Heart right ventricle (tissue), 16 donors: Measurements from ENCODE around the gene TPRG1. TPM values are rescaled to one million over a fixed set of nuclear protein-coding genes. Genes with fewer than 3 reads are reported as not detected.

Experiments used
- ATAC-seq, 8 donors: fragments of 200-7000 bp; cut with Tn5 transposase; one replicate each; pipeline ENCODE4 v1.9.1; 2020; ENCODE audit warnings: mild to moderate bottlenecking in 8 of 8, moderate library complexity in 8 of 8, moderate number of reproducible peaks in 1 of 8
- DNase-seq, 2 donors: peaks; one replicate each; pipeline ENCODE4 v3.0.0-alpha.2; 2020
- H3K27ac ChIP-seq, 10 donors: fragments of 200-600 bp; sonication (generic) in 2 of 10; one replicate each; pipeline versions ENCODE4 v1.5.0 to v1.8.0; 2020 to 2022; ENCODE audit warnings: mild to moderate bottlenecking in 3 of 10
- H3K27me3 ChIP-seq, 7 donors: fragments of 200-600 bp; one replicate each; pipeline ENCODE4 v1.8.0; 2021 to 2022; ENCODE audit warnings: mild to moderate bottlenecking in 2 of 7
- H3K36me3 ChIP-seq, 9 donors: fragments of 200-600 bp; sonication (generic) in 1 of 9; one replicate each; pipeline versions ENCODE4 v1.5.0 to v1.8.0; 2020 to 2022; ENCODE audit warnings: mild to moderate bottlenecking in 2 of 9
- H3K4me1 ChIP-seq, 9 donors: fragments of 200-600 bp; sonication (generic) in 1 of 9; one replicate each; pipeline versions ENCODE4 v1.5.0 to v1.8.0; 2020 to 2022; ENCODE audit warnings: mild to moderate bottlenecking in 4 of 9
- H3K4me3 ChIP-seq, 10 donors: fragments of 200-600 bp; sonication (generic) in 2 of 10; one replicate each; pipeline versions ENCODE4 v1.5.0 to v1.8.0; 2020 to 2022; ENCODE audit warnings: mild to moderate bottlenecking in 7 of 10, moderate library complexity in 2 of 10
- H3K9me3 ChIP-seq, 11 donors: fragments of 200-600 bp in 10 of 11; sonication (generic) in 2 of 11; one replicate each; pipeline versions ENCODE4 v1.5.0 to v1.8.0; 2013 to 2022; ENCODE audit warnings: mild to moderate bottlenecking in 2 of 11, control low read depth in 1 of 11, moderate library complexity in 1 of 11
- WGBS, 2 donors: extraction: QIAGEN DNeasy Blood & Tissue Kit; methylation state at CpG; one replicate each; pipeline ENCODE4 v1.1.7; 2013; ENCODE audit warnings: inconsistent platforms in 1 of 2; 5-methylcytosine and 5-hydroxymethylcytosine counted together
- intact Hi-C, 10 donors: fragments of 100-400 bp; cut with DNase I; formaldehyde crosslinking; loops; one replicate each; pipeline versions ENCODE4 v1.11.1 to v1.14.2; 2022
- polyA plus RNA-seq, 2 donors: library from polyadenylated mRNA; stranded (reverse); fragments of 200-250 nt; gene quantifications; one replicate each; pipeline ENCODE4 v1.2.3, GENCODE V29; 2013
- total RNA-seq, 10 donors: library from RNA; stranded (reverse); fragmentation: NEBNext Ultra II Directional in 3 of 10; extraction: Animal tissue kit (Norgen Biotek cat#: 25700) in 3 of 10; gene quantifications; one replicate each; pipeline versions ENCODE4 v1.2.1 to v1.2.4, GENCODE V29; 2021 to 2023
- TF ChIP-seq, protein P1 (sequence below), 9 donors: fragments of 200-600 bp; sonication (generic) in 2 of 9; IDR thresholded peaks; one replicate each; pipeline versions ENCODE4 v1.5.0 to v1.8.0; 2021 to 2022; ENCODE audit warnings: antibody characterized with exemption in 9 of 9, mild to moderate bottlenecking in 5 of 9, moderate library complexity in 1 of 9
- donor health status: Arrhythmogenic right ventricular cardiomyopathy.
- donor health status: ischemic (EF 13 %, LVEDD 7.1; RV severe dilation, severe dysfunction).
- donor health status: healthy with polysubstance abuse.
- donor health status: DM: no; HTN: yes; CAD: no.
- donor health status: DM: no; HTN: no; CAD: no.
- donor health status: ischemic (EF 25% LVEDD 6.9; RV normal size, moderate dysfunction).
- donor health status: ischemic (EF 25% LVEDD 5.7; RV mildly dilated, moderate dysfunction).
- donor health status: healthy.
- donor health status: DM: yes; HTN: yes; CAD: no.
- donor health status: Ischemic cardiomyopathy.
- donor health status: ischemic (EF 35%, LVEDD 5.7; RV mildly dilated, moderate dysfunction).
- donor health status: nonischemic (EF 11% LVEDD 7.7; RV severe dilation, severe dysfunction).
- donor health status: DM: yes; HTN: yes; CAD: no.
- donor health status: PGD.
- donor health status: ischemic (EF 29% LVEDD 5.4; RV normal size, mild dysfunction).
- donor health status: nonischemic (EF 23%, LVEDD 6.1; RV moderate dilation, normal function).

The TPRG1 gene
- total and polyA plus RNA-seq, 12 donors, result 0.62 to 3.1 (median 1.8) TPM

DNA sequence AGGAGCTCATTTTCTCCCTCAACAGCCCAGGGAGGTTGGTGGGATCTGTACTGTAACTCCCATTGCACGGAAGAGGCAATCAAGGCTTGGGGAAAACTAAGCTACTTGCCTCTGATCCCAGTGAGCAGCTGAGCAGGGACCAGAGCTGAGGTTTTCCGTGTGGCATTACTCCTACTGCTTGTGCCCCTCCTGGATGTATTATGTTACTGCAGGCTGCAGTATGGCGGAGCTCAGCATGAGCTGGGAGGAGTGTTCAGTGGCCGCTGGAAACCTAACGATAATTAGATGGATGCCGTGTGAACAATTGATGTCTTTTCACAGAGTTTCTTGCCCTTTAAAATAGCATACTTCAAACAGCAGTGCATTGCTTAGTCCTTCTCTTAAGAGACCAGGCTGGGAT is 2.0 kb upstream of the TPRG1 start:
- TF ChIP-seq, protein P1, sequence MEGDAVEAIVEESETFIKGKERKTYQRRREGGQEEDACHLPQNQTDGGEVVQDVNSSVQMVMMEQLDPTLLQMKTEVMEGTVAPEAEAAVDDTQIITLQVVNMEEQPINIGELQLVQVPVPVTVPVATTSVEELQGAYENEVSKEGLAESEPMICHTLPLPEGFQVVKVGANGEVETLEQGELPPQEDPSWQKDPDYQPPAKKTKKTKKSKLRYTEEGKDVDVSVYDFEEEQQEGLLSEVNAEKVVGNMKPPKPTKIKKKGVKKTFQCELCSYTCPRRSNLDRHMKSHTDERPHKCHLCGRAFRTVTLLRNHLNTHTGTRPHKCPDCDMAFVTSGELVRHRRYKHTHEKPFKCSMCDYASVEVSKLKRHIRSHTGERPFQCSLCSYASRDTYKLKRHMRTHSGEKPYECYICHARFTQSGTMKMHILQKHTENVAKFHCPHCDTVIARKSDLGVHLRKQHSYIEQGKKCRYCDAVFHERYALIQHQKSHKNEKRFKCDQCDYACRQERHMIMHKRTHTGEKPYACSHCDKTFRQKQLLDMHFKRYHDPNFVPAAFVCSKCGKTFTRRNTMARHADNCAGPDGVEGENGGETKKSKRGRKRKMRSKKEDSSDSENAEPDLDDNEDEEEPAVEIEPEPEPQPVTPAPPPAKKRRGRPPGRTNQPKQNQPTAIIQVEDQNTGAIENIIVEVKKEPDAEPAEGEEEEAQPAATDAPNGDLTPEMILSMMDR (IDR thresholded peaks at IDR 0.05), result no peak
- Histone ChIP-seq H3K27ac (no peak overlapping the region), H3K9me3 (no peaks in the 10 kb centered on the region), H3K4me3 (no peak overlapping the region), H3K36me3 (no peaks in the 10 kb centered on the region), H3K27me3 (no peaks in the 10 kb centered on the region), H3K4me1 (no peaks in the 10 kb centered on the region)
- whole genome bisulfite sequencing, 2 donors, result 88 to 90% methylated on average over 6 of the region's 6 CpGs
- intact Hi-C loops, result no loop called here
- DNase-seq (no peak), ATAC-seq (no peak)

DNA sequence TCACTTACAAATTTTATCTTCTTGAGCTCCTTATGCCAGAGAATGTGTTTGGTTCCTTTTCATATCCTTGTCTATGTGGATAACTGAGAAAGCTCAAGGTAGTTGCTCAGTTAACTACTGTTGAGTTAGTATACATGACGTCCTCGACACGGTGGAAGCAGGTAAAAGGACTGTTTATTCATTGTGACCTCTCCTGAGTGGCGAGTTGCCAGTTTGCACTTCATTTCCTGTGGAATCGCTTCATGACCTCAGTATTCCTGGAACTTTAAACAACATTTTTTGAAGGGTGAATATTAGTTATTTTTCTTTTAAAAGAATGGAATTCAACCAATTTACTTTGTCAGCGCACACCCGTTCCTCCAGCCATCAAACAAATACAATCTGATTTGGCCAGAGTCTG is 1.2 kb upstream of the TPRG1 start:
- Histone ChIP-seq H3K4me1 (no peaks in the 10 kb centered on the region), H3K4me3 (no peak overlapping the region), H3K36me3 (no peaks in the 10 kb centered on the region), H3K27me3 (no peaks in the 10 kb centered on the region), H3K9me3 (no peaks in the 10 kb centered on the region), H3K27ac (no peak overlapping the region)
- intact Hi-C loops, result no loop called here
- WGBS, 2 donors, result 52 to 55% methylated on average over 7 of the region's 7 CpGs
- ATAC-seq, result no peak
- TF ChIP-seq, protein P1 (IDR thresholded peaks at IDR 0.05), result no peak
- DNase-seq, result no peak

DNA sequence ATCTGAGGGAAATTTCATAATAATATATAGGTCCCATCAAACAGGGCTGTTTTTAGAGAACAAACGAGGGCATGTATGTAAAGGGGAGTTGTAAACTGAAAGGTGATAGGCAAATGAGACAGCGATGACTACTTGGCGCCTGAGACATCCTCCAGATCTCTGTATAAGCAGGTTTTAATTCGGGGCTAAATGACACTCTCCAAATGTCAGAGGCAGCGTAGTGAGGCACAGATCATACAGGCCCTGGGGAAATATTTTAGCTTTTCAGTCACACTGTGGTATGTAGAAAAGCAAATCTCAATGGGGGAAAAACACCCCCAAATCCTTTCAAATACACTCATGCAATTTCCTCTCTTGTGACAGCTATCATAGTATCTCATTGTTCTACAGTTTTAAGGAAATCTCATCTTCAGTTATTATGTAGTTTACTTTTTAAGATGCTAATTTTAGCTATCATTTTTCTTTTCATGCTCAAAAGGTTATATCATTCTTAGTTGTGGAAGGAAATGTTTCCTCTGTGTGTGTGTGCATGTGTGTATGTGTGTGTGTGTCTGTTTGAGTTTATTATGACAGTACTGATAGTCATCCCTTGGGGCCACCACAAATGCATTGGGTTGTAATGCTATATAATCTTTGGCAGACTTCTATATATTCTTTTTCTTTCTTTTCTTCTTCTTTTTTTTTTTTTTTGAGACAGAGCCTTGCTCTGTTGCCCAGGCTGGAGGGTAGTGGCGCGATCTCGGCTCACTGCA is 1.1 kb downstream of the TPRG1 start:
- WGBS, 2 donors, result 70 to 75% methylated on average over 8 of the region's 8 CpGs
- ATAC-seq, result no peak
- intact Hi-C loops, result no loop called here
- TF ChIP-seq, protein P1 (IDR thresholded peaks at IDR 0.05), result no peak
- no peak overlapping the region for H3K4me3 ChIP-seq
- H3K27ac ChIP-seq, result no peak overlapping the region
- no peaks in the 10 kb centered on the region for H3K4me1 ChIP-seq
- H3K9me3 ChIP-seq, result no peaks in the 10 kb centered on the region
- no peak for DNase-seq
- H3K27me3 ChIP-seq, result no peaks in the 10 kb centered on the region
- no peaks in the 10 kb centered on the region for H3K36me3 ChIP-seq

DNA sequence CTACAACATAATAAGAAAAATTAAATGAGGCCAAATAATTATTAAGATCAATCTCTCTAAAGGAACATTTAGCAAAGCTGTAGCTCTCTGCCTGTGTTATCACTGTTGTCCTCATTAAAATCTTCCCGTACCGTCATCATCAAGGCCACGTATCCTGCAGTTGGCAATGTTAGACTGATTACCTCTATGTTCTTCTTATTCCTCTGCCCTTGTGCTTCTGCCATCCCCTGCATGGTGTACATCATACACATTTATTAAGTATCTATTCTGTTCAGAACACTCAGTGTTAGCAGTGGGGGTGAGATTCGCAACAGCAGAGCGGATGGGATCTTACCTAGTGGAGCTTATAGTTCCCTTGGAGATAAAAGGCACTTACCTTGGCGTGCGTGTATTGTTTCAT is 12.8 kb downstream of the TPRG1 start:
- WGBS, 2 donors, result 87 to 94% methylated on average over 7 of the region's 7 CpGs
- intact Hi-C loops, result no loop called here
- Histone ChIP-seq H3K9me3 (peaks cover 0 to 38% (median 5%) of the 10 kb centered on the region in 11 donors), H3K27me3 (no peaks in the 10 kb centered on the region), H3K4me3 (no peak overlapping the region), H3K4me1 (peaks cover 0 to 6% (median 0%) of the 10 kb centered on the region in 9 donors), H3K36me3 (no peaks in the 10 kb centered on the region), H3K27ac (no peak overlapping the region)
- no peak for DNase-seq
- TF ChIP-seq, protein P1 (IDR thresholded peaks at IDR 0.05), result no peak
- ATAC-seq, result no peak
